GM18951 (cell line): ENCODE measurements around the gene ARX.

ENCODE experiments used
- POLR2A ChIP-seq: IDR thresholded peaks from 4 replicates; pipeline ENCODE4 v1.6.1; 2011; ENCODE audit warnings: mild to moderate bottlenecking; ENCODE audit not compliant: insufficient read length, insufficient read depth; ENCODE audit errors: extremely low read depth
- in situ Hi-C: fragments of 300-500 bp; cut with MboI; formaldehyde crosslinking; loops from one replicate; pipeline ENCODE4 v1.12.0; 2022; ENCODE audit warnings: low sequenced_read_pairs, mixed read lengths, inconsistent platforms; ENCODE audit not compliant: unreplicated experiment

Gene ARX

DNA sequence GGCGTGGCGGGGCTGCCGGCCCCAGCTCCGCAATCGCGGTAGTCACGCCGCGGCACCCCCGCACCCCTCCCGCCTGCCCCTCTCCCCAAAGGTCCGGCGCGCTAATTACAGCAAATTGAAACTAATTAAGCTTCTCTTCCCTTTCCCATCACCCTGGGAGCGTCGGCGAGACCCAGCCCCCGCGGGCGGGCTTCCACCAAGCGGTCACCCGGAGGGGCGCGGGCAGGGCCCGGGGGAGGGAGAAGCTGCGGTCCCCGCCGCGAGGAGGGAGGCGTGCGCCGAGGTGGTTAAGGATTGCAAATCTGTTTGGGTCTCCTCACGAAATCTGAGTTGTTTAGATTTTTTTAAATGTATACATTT is 13.1 kb downstream of the ARX start:
- in situ Hi-C loops = no loop called here
- TF ChIP-seq POLR2A = no peak

- in situ Hi-C loops = no loop called here
- no peak for TF ChIP-seq POLR2A
Measured at GRCh38 chrX:25001808-25002660, 13.7 kb downstream of the ARX start.

DNA sequence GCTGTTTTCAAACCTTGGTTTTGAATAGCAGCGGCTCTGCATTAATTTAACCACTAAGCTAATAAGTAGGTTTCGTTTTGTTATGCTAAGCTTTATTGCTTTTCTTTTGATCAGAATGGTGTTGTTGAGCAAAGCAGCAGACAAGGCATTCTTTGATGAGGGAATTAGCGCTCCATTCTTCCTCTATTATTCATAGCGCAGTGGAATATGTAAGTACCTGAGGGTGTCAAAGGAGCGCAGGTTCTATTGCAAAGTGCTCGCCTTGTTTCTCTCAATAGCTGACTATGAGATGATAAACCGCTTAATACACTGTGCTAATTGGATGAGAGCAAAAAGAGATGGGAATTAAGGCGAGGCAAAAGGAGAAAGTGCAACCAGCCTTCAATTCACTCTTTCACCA is 16.3 kb downstream of the ARX start:
- in situ Hi-C loops = no loop called here
- no peak for TF ChIP-seq POLR2A

GRCh38 chrX:24996096-24996709 is 19.6 kb downstream of the ARX start:
- in situ Hi-C loops = no loop called here
- no peak for TF ChIP-seq POLR2A

DNA sequence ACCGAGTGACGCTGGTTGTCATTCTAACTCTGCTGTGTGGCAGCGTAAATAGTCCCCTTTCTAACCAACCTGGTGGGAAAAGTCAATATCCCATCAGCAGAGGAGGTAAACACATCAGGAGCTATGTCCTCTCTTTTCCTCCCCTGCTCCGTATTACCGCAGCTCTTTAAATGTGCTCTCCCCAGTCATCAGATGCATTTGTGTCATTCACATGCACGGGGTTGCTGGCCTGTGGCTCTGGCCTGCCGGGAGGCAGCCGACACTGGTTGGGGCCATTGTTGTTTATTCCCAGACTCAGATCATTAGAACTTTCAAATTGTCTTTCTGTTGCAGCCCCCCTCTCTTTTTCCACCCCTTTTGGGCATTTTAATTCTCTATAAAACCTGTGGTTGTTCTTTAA is 21.9 kb downstream of the ARX start:
- in situ Hi-C loops = no loop called here
- no peak for TF ChIP-seq POLR2A

- no peak for TF ChIP-seq POLR2A
- in situ Hi-C loops = no loop called here
Measured at GRCh38 chrX:24990535-24990934, 25.2 kb downstream of the ARX start.

DNA sequence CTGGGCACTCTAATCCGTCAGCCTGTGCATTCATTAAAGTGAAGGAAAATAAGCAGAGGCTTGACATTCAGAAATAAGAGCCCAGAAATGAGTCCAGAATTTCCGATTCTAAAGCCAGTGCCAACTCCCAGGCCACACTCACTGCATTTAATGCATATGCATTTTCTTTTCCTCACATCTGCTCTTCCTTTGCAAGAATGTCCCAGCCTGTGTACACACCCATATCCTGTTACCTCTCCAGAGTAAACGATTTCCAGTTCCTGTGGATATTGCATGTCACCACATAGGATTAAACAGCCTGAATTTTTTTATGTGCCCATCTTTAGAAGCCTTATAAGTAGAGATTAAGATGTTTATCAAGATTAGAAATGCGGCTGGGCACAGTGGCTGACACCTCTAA is 27.5 kb downstream of the ARX start:
- in situ Hi-C loops = no loop called here
- no peak for TF ChIP-seq POLR2A

- in situ Hi-C loops = no loop called here
- TF ChIP-seq POLR2A = no peak
Measured at GRCh38 chrX:24987731-24988130, 28.0 kb downstream of the ARX start.

GRCh38 chrX:24985120-24985519 is 30.6 kb downstream of the ARX start:
- in situ Hi-C loops = no loop called here
- TF ChIP-seq POLR2A = no peak

- TF ChIP-seq POLR2A = no peak
- in situ Hi-C loops = no loop called here
Measured at GRCh38 chrX:24983931-24984330, 31.8 kb downstream of the ARX start.

DNA sequence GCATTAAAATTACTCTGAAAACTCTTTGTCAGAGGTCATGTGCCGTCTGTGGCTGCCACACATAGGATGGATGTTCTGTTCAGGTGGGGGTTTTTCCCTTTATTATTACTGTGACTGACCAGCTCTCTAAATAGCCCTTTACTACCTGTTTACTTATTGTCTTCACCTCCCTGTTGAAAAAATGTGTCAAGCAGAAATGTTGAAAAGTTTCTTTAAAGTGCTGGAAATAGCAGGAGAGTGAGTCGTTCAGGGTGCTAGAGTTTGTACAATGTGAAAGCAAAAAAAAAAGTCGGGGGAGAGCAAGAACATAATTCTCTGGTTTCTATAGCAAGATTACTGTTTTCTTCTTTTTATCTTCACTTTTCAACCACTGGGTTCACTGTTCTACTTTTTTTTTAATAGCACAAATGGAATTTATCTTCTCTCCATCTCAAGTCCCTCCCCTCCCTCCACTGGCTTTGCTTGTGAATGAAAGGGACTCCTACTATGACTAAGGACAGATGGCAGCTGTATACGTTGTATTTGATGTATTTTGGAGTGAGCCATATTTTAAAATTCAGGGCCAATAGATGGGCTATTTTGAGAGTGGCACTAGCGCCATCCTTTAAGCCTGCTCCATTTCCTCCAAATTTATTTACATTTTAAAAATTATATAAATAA is 33.3 kb downstream of the ARX start:
- TF ChIP-seq POLR2A = no peak
- in situ Hi-C loops = no loop called here

GRCh38 chrX:24981030-24981429 is 34.7 kb downstream of the ARX start:
- TF ChIP-seq POLR2A = no peak
- in situ Hi-C loops = no loop called here

DNA sequence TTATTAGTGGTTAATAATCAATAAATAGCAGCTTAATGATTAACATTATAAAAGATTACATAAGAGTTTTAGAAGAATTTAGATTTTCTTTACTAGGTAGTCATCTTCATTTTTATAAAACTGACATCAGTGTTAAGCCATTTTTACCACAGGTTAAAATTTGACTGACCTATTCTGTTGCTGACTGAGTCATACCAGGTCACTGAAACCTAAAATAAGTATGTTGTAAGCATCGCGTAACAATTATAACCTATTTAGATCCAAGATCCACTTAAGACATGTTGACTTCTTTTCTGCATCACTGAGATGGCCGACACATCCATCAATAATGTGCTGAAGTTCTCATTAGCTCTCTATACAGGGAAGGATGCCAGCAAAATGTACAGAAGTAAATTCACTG is 36.7 kb downstream of the ARX start:
- no peak for TF ChIP-seq POLR2A
- in situ Hi-C loops = no loop called here

DNA sequence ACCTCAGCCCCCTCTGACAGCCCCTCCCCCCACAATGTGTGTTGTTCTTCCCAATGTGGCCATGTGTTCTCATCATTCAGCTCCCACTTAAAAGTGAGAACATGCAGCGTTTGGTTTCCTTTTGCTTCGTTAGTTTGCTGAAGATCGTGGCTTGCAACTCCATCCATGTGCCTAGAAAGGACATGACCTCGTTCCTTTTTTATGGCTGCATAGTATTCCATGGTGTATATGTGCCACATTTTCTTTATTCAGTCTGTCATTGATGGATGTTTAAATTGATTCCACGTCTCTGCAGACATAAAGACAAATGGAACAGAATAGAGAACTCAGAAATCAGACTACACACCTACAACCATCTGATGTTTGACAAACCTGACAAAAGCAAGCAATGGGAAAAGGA is 46.0 kb downstream of the ARX start:
- in situ Hi-C loops = no loop called here
- no peak for TF ChIP-seq POLR2A

GRCh38 chrX:24965372-24965771 is 50.4 kb downstream of the ARX start:
- no peak for TF ChIP-seq POLR2A
- in situ Hi-C loops = no loop called here
